ENCODE results near the gene KRT24.

DNA sequence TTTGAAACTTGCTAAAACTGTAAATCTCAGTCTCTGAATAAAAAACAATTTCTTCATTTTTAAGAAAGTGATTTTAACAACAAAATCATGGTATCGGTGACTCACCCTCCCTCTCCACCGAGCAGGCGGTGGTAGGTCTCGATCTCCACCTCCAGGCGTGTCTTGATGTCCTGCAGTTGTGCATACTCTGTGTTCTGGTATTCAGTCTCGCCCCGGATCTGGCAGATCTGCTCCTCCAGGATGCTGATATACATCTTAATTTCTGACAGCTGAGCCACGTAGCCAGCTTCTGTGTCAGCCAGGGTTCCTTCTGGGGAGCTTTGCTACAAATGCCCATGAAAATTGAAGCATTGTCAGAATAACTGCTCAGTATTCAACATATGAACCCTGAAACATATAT lies 15.4 kb upstream of the KRT24 start:
- TF ChIP-seq, protein P1, sequence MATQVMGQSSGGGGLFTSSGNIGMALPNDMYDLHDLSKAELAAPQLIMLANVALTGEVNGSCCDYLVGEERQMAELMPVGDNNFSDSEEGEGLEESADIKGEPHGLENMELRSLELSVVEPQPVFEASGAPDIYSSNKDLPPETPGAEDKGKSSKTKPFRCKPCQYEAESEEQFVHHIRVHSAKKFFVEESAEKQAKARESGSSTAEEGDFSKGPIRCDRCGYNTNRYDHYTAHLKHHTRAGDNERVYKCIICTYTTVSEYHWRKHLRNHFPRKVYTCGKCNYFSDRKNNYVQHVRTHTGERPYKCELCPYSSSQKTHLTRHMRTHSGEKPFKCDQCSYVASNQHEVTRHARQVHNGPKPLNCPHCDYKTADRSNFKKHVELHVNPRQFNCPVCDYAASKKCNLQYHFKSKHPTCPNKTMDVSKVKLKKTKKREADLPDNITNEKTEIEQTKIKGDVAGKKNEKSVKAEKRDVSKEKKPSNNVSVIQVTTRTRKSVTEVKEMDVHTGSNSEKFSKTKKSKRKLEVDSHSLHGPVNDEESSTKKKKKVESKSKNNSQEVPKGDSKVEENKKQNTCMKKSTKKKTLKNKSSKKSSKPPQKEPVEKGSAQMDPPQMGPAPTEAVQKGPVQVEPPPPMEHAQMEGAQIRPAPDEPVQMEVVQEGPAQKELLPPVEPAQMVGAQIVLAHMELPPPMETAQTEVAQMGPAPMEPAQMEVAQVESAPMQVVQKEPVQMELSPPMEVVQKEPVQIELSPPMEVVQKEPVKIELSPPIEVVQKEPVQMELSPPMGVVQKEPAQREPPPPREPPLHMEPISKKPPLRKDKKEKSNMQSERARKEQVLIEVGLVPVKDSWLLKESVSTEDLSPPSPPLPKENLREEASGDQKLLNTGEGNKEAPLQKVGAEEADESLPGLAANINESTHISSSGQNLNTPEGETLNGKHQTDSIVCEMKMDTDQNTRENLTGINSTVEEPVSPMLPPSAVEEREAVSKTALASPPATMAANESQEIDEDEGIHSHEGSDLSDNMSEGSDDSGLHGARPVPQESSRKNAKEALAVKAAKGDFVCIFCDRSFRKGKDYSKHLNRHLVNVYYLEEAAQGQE (IDR thresholded peaks at IDR 0.05): no peak
- no peak for TF ChIP-seq CTCF (IDR thresholded peaks at IDR 0.05; ENCODE audit: low read depth, low read length, missing input control)
- TF ChIP-seq MAX (IDR thresholded peaks at IDR 0.05): no peak
- no peak for TF ChIP-seq GABPA (IDR thresholded peaks at IDR 0.05 in 1 of 2, conservative IDR thresholded peaks at IDR 0.05 in 1 of 2)
- no peak for TF ChIP-seq SP1 (IDR thresholded peaks at IDR 0.05)
- TF ChIP-seq RAD21 (IDR thresholded peaks at IDR 0.05): no peak
- TF ChIP-seq, protein P2, sequence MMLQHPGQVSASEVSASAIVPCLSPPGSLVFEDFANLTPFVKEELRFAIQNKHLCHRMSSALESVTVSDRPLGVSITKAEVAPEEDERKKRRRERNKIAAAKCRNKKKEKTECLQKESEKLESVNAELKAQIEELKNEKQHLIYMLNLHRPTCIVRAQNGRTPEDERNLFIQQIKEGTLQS (IDR thresholded peaks at IDR 0.05): no peak
- no peak for TF ChIP-seq RXRA (IDR thresholded peaks at IDR 0.05)
- no peak for TF ChIP-seq YY1 (IDR thresholded peaks at IDR 0.05)
